ENCODE measurements around the gene DNAH3.

- no peak for TF ChIP-seq CTCF (IDR thresholded peaks at IDR 0.05 in 8 of 11, conservative IDR thresholded peaks at IDR 0.05 in 3 of 11)
- no peak for TF ChIP-seq POLR2A (IDR thresholded peaks at IDR 0.05)
- no peak for TF ChIP-seq POLR2AphosphoS5 (IDR thresholded peaks at IDR 0.05)
These were observed 239.3 kb downstream of the DNAH3 start for GRCh38 chr16:20911361-20911760.
